ENCODE results near the gene C16orf87.

DNA sequence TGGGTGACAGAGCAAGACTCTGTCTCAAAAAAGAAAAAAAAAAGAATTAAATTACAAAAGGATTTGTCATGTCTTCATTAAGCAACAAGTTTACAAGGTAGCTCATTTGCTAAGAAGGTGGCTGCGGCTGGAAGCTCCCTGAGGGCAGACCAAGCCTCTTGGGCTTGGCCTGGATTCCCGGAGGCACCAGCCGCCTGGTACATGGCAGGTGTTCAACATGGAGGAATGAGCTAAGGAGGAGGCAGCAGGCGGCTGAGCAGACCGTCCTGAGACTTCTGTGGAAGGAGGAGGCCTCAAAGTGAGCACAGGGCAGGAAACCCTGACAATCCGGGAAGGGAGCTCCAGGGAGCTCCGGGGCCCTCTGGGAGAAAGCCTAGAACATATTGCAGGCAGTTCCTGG, 79.6 kb downstream of the C16orf87 start:
- TF ChIP-seq, protein P1, sequence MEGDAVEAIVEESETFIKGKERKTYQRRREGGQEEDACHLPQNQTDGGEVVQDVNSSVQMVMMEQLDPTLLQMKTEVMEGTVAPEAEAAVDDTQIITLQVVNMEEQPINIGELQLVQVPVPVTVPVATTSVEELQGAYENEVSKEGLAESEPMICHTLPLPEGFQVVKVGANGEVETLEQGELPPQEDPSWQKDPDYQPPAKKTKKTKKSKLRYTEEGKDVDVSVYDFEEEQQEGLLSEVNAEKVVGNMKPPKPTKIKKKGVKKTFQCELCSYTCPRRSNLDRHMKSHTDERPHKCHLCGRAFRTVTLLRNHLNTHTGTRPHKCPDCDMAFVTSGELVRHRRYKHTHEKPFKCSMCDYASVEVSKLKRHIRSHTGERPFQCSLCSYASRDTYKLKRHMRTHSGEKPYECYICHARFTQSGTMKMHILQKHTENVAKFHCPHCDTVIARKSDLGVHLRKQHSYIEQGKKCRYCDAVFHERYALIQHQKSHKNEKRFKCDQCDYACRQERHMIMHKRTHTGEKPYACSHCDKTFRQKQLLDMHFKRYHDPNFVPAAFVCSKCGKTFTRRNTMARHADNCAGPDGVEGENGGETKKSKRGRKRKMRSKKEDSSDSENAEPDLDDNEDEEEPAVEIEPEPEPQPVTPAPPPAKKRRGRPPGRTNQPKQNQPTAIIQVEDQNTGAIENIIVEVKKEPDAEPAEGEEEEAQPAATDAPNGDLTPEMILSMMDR (IDR thresholded peaks at IDR 0.05) = no peak
- no peak for TF ChIP-seq POLR2A (IDR thresholded peaks at IDR 0.05)

Measured in heart left ventricle (tissue), 13 donors.